Ishikawa (cell line): Measurements from ENCODE around the gene RBP7.

Source experiments
- CEBPB ChIP-seq: IDR thresholded peaks from 2 replicates; pipeline ENCODE4 v1.6.1; 2012
- CREB1 ChIP-seq: IDR thresholded peaks from 2 replicates; pipeline ENCODE4 v1.6.1; 2012; ENCODE audit warnings: low read depth
- EGR1 ChIP-seq: IDR thresholded peaks from 2 replicates; pipeline ENCODE4 v1.6.1; 2012
- EP300 ChIP-seq: IDR thresholded peaks from 2 replicates; pipeline ENCODE4 v1.6.1; 2012; ENCODE audit warnings: borderline replicate concordance
- FOXM1 ChIP-seq: IDR thresholded peaks from 2 replicates; pipeline ENCODE4 v1.6.1; 2012; ENCODE audit warnings: low read depth, borderline replicate concordance
- NFIC ChIP-seq: IDR thresholded peaks from 2 replicates; pipeline ENCODE4 v1.6.1; 2012
- RAD21 ChIP-seq: IDR thresholded peaks from 2 replicates; pipeline ENCODE4 v1.6.1; 2012; ENCODE audit warnings: low read depth
- TAF1 ChIP-seq: IDR thresholded peaks from 2 replicates; pipeline ENCODE4 v1.6.1; 2012; ENCODE audit warnings: low read depth, mild to moderate bottlenecking
- TCF12 ChIP-seq: IDR thresholded peaks from 2 replicates; pipeline ENCODE4 v1.6.1; 2012; ENCODE audit warnings: low read depth
- TEAD4 ChIP-seq: IDR thresholded peaks from 2 replicates; pipeline ENCODE4 v1.6.1; 2012
- YY1 ChIP-seq: IDR thresholded peaks from 2 replicates; pipeline ENCODE4 v1.6.1; 2012; ENCODE audit warnings: low read depth
- ZBTB7A ChIP-seq: IDR thresholded peaks from 2 replicates; pipeline ENCODE4 v1.6.1; 2012; ENCODE audit warnings: low read depth
- TF ChIP-seq, protein P1 (sequence below): IDR thresholded peaks from 2 replicates; pipeline ENCODE4 v1.6.1; 2012; ENCODE audit warnings: low read depth, mild to moderate bottlenecking
- TF ChIP-seq, protein P2 (sequence below): IDR thresholded peaks from 2 replicates; pipeline ENCODE4 v1.6.1; 2012
- TF ChIP-seq, protein P3 (sequence below): IDR thresholded peaks from 2 replicates; pipeline ENCODE4 v1.6.1; 2012

Gene RBP7

GRCh38 chr1:10057796-10058195 is 60.8 kb downstream of the RBP7 start:
- TF ChIP-seq, protein P1, sequence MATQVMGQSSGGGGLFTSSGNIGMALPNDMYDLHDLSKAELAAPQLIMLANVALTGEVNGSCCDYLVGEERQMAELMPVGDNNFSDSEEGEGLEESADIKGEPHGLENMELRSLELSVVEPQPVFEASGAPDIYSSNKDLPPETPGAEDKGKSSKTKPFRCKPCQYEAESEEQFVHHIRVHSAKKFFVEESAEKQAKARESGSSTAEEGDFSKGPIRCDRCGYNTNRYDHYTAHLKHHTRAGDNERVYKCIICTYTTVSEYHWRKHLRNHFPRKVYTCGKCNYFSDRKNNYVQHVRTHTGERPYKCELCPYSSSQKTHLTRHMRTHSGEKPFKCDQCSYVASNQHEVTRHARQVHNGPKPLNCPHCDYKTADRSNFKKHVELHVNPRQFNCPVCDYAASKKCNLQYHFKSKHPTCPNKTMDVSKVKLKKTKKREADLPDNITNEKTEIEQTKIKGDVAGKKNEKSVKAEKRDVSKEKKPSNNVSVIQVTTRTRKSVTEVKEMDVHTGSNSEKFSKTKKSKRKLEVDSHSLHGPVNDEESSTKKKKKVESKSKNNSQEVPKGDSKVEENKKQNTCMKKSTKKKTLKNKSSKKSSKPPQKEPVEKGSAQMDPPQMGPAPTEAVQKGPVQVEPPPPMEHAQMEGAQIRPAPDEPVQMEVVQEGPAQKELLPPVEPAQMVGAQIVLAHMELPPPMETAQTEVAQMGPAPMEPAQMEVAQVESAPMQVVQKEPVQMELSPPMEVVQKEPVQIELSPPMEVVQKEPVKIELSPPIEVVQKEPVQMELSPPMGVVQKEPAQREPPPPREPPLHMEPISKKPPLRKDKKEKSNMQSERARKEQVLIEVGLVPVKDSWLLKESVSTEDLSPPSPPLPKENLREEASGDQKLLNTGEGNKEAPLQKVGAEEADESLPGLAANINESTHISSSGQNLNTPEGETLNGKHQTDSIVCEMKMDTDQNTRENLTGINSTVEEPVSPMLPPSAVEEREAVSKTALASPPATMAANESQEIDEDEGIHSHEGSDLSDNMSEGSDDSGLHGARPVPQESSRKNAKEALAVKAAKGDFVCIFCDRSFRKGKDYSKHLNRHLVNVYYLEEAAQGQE = no peak
- TF ChIP-seq, protein P2, sequence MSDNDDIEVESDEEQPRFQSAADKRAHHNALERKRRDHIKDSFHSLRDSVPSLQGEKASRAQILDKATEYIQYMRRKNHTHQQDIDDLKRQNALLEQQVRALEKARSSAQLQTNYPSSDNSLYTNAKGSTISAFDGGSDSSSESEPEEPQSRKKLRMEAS = no peak
- TF ChIP-seq YY1 (no peak), EGR1 (no peak), CEBPB (no peak), NFIC (no peak), TAF1 (no peak), TCF12 (no peak), TEAD4 (no peak), FOXM1 (no peak), ZBTB7A (no peak), CREB1 (no peak), RAD21 (no peak), EP300 (no peak)
- TF ChIP-seq, protein P3, sequence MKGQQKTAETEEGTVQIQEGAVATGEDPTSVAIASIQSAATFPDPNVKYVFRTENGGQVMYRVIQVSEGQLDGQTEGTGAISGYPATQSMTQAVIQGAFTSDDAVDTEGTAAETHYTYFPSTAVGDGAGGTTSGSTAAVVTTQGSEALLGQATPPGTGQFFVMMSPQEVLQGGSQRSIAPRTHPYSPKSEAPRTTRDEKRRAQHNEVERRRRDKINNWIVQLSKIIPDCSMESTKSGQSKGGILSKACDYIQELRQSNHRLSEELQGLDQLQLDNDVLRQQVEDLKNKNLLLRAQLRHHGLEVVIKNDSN = no peak

DNA sequence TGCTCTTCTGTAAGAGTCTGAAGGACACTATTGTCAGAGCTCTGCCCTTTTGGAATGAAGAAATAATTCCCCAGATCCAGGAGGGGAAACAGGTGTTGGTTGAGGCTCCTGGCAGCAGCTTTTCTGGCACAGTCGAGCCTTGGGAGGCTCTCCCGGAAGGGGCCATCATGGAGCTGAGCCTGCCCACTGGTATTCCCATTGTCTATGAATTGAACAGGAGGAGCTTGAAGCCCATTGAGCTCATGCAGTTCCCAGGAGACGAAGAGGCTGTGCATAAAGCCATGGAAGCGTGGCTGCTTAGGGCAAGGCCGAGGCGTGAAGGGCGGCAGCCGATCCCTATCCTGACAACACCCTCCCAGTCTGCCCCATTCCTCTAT is 62.3 kb downstream of the RBP7 start:
- TF ChIP-seq CEBPB (no peak), TCF12 (no peak), ZBTB7A (no peak), YY1 (no peak), EP300 (no peak), FOXM1 (no peak), EGR1 (no peak), TAF1 (no peak), NFIC (no peak)
- TF ChIP-seq, protein P2 = no peak

GRCh38 chr1:10060311-10061100 is 63.5 kb downstream of the RBP7 start:
- TF ChIP-seq RAD21 = no peak
- no peak for TF ChIP-seq TAF1
- TF ChIP-seq, protein P3 = no peak
- TF ChIP-seq, protein P1 = no peak
- TF ChIP-seq TEAD4 = no peak
- TF ChIP-seq, protein P2 = no peak
- TF ChIP-seq CEBPB = no peak
- no peak for TF ChIP-seq CREB1
- no peak for TF ChIP-seq EGR1

DNA sequence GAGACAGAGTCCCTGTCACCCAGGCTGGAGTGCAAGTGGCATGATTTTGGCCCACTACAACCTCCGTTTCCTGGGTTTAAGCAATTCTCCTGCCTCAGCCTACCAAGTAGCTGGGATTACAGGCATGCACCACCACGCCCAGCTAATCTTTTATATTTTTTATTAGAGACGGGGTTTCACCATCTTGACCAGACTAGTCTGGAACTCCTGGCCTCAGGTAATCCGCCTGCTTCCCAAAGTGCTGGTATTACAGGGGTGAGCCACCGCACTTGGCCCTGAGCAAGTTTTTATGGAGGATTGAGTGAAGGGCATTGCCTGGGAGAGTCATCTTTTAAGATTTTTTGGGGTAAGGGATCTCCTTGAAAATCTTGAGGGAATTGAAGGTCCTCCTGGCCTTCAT is 64.2 kb downstream of the RBP7 start:
- no peak for TF ChIP-seq ZBTB7A
- no peak for TF ChIP-seq CREB1
- TF ChIP-seq FOXM1 = no peak
- no peak for TF ChIP-seq EGR1
- no peak for TF ChIP-seq TAF1
- TF ChIP-seq RAD21 = no peak
- TF ChIP-seq EP300 = no peak
- TF ChIP-seq TCF12 = no peak
- TF ChIP-seq, protein P2 = no peak
- no peak for TF ChIP-seq CEBPB

- TF ChIP-seq ZBTB7A = no peak
Observed at GRCh38 chr1:10063878-10064277, 66.8 kb downstream of the RBP7 start.
